SU-DHL-6 (cell line): ENCODE results near the gene CCL17.

Experiments
- EZH2phosphoT487 ChIP-seq: fragments of 200-600 bp; sonication (generic), shearing (Covaris generic); conservative IDR thresholded peaks from 2 replicates; pipeline ENCODE4 v1.6.1; 2018; ENCODE audit warnings: mild to moderate bottlenecking, antibody characterized with exemption, low read length, moderate library complexity, mixed read lengths
- TF ChIP-seq, protein P1 (sequence below): fragments of 200-600 bp; sonication (generic); IDR thresholded peaks from one replicate; pipeline ENCODE4 v1.5.1; 2017; ENCODE audit warnings: antibody characterized with exemption, mild to moderate bottlenecking, low read length, moderate library complexity; ENCODE audit not compliant: insufficient read depth, poor library complexity, severe bottlenecking

DNA sequence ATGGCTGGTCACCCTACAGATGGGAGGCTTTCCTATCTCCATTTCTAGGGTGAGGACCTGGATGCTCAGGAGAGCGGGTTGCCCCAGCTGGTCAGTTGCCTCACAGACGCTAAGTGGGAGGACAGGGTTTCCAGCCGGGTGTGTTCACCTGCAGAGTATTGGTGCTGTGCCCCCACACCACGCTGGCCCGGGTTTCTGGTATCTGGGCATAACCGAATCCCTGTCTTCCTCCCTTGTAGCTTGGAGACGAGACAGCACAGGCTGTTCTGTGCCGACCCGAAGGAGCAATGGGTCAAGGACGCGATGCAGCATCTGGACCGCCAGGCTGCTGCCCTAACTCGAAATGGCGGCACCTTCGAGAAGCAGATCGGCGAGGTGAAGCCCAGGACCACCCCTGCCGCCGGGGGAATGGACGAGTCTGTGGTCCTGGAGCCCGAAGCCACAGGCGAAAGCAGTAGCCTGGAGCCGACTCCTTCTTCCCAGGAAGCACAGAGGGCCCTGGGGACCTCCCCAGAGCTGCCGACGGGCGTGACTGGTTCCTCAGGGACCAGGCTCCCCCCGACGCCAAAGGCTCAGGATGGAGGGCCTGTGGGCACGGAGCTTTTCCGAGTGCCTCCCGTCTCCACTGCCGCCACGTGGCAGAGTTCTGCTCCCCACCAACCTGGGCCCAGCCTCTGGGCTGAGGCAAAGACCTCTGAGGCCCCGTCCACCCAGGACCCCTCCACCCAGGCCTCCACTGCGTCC lies 22.6 kb upstream of the CCL17 start:
- TF ChIP-seq EZH2phosphoT487 = no peak
- TF ChIP-seq, protein P1, sequence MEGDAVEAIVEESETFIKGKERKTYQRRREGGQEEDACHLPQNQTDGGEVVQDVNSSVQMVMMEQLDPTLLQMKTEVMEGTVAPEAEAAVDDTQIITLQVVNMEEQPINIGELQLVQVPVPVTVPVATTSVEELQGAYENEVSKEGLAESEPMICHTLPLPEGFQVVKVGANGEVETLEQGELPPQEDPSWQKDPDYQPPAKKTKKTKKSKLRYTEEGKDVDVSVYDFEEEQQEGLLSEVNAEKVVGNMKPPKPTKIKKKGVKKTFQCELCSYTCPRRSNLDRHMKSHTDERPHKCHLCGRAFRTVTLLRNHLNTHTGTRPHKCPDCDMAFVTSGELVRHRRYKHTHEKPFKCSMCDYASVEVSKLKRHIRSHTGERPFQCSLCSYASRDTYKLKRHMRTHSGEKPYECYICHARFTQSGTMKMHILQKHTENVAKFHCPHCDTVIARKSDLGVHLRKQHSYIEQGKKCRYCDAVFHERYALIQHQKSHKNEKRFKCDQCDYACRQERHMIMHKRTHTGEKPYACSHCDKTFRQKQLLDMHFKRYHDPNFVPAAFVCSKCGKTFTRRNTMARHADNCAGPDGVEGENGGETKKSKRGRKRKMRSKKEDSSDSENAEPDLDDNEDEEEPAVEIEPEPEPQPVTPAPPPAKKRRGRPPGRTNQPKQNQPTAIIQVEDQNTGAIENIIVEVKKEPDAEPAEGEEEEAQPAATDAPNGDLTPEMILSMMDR = no peak
